Left colon (tissue), 2 donors: ENCODE data around the gene XNDC1N. TPM values are rescaled to one million over a fixed set of nuclear protein-coding genes. Genes with fewer than 3 reads are reported as not detected.

Experiments used
- ATAC-seq: fragments of 200-7000 bp; cut with Tn5 transposase; one replicate; pipeline ENCODE4 v1.9.1; 2020; ENCODE audit warnings: mild to moderate bottlenecking, moderate library complexity
- DNase-seq, 2 donors: peaks; one replicate each; pipeline ENCODE4 v3.0.0-alpha.2; 2020
- intact Hi-C, 2 donors: fragments of 100-400 bp; cut with DNase I in 1 of 2; cut with micrococcal nuclease in 1 of 2; formaldehyde crosslinking; loops; one replicate each; pipeline versions ENCODE4 v1.11.2 to v1.14.0; 2022; cut with DNase I, micrococcal nuclease
- long read RNA-seq: library from polyadenylated mRNA; unstranded; transcript quantifications from one replicate; pipeline ENCODE4 v2.0.0, GENCODE V29; 2021
- total RNA-seq, 2 donors: library from RNA; stranded (reverse); fragmentation: NEBNext Ultra II Directional; extraction: Animal tissue kit (Norgen Biotek cat#: 25700); gene quantifications; one replicate each; pipeline ENCODE4 v1.2.1, GENCODE V29; 2021
- donor health status: DM: no; HTN: no; CAD: no.
- donor health status: DM: yes; HTN: yes; CAD: no.

XNDC1N gene, protein sequence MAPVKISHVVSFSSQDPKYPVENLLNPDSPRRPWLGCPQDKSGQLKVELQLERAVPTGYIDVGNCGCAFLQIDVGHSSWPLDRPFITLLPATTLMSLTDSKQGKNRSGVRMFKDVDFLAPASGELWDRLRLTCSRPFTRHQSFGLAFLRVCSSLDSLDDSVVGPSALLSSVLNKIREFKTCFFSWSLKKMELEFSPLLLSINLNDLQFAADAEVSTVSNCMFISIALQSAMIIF
- 10 to 100 TPM in 1 of 2 donors, 1 to 10 TPM in 1; 7.5 to 12.5 TPM for total RNA-seq
- long read RNA-seq, partial matches to known transcripts, result 0 of 8 reads
- long read RNA-seq, other reads (novel, unspliced or antisense), result 8 of 8 reads

- intact Hi-C loops, result no loop called here
- DNase-seq, result peak; percentile 65 to 73
- ATAC-seq, result peak; percentile 92
Measured at GRCh38 chr11:71927820-71928736, at the start of gene XNDC1N. Gene XNDC1N, minus strand, starts transcription at chr11:71928594. Its CDS starts 5,241 bp downstream, at chr11:71923353.

DNA sequence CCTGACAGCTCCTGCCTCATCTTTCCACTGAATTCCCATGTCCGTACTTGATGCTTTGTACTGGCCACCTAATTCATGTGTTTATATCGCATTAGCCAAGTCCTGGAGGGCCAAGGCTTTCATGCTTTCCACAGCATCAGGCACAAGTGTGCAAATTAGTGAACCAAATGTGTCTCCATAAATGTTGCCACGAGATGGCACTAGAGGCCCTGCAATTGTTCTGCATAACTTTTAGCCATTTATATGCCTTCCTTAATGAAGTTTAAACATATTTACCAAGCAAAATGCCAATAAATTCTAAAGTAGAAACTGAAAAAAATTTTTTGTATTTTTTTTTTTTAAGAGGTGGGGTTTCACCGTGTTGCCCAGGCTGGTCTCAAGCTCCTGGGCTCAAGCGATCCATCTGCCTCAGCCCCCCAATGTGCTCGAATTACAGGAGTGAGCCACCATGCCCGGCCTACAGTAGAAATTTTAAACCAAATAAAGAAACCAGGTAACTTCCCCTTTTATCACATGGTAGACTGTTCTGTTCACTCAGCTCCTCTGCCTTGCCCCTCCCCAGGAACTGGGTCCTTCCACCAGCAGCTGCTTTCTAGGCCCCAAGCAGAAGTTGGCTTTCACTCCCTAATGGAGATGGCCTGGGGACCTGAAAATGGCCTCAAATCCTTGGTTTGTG lies 49.5 kb upstream of the XNDC1N start:
- peak; percentile 30 to 64 for DNase-seq

DNA sequence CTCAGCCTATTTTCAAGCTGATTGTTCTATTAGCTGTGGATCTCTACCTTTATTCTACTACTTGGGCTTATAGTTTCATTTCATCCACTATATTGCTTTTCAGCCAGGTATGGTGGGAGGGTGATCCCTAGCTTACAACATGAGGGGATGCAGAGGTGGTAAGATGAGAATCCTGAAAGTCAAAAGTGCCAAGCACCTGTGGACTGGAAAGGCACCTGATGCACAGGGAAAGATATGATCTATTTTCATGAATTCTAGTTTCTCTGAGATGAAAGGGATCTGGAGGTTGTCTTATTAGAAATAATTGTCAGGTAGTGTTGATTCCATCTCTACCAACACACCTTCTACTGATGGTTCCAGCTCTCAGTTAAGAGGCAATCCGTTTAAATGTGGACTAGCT lies 48.7 kb upstream of the XNDC1N start:
- intact Hi-C loops, result no loop called here
- DNase-seq (no peak), ATAC-seq (no peak)

More for the DNA sequence above, 49.5 kb upstream of the XNDC1N start:
- intact Hi-C loops, result no loop called here
- peak; percentile 79 for ATAC-seq

DNA sequence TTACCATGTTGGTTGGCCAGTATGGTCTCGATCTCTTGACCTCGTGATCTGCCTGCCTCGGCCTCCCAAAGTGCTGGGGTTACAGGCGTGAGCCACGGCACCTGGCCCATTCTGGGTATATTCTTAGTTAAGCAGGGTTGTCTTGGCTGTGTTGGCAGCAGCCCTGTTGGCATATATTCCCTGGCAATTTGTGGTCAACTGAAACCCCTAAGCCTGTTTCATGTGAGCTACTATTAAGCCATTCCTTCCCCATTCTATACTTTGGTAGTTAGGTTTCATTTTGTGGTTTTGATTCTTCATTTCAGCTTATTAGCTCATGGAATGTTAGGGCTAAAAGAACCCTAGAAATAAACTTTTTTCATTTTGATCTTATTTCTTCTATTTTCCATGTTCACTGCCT lies 48.2 kb upstream of the XNDC1N start:
- intact Hi-C loops, result no loop called here
- ATAC-seq, result no peak

GRCh38 chr11:71971680-71972079 lies 43.3 kb upstream of the XNDC1N start:
- intact Hi-C loops, result no loop called here
- no peak for ATAC-seq
- no peak for DNase-seq

More for the DNA sequence above, 48.2 kb upstream of the XNDC1N start:
- no peak for DNase-seq

DNA sequence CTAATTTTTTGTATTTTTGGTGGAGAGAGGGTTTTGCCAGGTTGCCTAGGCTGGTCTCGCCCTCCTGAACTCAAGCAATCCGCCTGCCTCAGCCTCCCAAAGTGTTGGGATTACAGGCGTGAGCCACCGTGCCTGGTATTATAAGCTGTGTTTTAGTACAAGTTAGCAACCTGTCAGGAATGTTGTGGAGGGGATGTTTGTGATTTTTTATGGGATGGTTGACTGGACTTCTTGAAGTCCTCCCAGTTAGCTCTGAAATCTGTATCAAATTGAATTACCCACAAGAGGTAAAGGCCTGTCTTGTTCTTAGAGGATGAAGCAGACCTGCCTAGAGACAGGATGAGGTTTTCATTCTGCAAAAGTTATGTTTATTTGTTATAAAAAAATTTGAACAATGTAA lies 36.2 kb upstream of the XNDC1N start:
- ATAC-seq, result no peak
- intact Hi-C loops, result no loop called here
- DNase-seq, result no peak

GRCh38 chr11:71963468-71963867 lies 35.1 kb upstream of the XNDC1N start:
- intact Hi-C loops, result no loop called here
- ATAC-seq, result no peak
- DNase-seq, result no peak

- intact Hi-C loops, result no loop called here
- no peak for ATAC-seq
Measured at GRCh38 chr11:71962428-71963038, 34.1 kb upstream of the XNDC1N start.

GRCh38 chr11:71955898-71956456 lies 27.6 kb upstream of the XNDC1N start:
- intact Hi-C loops, result no loop called here
- DNase-seq (no peak), ATAC-seq (no peak)

More at GRCh38 chr11:71962428-71963038, 34.1 kb upstream of the XNDC1N start:
- no peak for DNase-seq

DNA sequence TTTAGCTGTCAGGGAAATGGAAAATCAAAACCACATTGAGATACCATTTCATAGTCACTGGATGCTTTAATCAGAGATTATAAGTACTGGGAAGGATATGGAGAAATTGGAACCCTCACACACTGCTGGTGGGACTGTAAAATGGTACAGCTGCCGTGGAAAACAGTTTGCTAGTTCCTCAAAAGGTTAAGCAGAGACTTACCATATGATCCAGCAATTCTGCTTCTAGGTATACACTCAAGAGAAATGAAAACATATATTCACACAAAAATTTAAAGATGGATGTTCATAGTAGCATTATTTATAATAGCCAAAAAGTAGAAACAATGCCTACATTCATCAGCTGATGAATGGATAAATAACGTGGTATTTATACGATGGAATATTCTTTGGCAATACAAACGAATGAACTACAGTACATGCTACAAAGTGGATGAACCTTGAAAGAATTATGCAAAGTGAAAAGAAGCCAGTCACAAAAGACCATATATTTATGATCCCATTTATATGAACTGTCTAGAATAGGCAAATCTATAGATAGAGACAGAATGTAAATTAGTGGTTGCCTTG lies 23.4 kb upstream of the XNDC1N start:
- no peak for DNase-seq
- no peak for ATAC-seq
- intact Hi-C loops, result no loop called here

DNA sequence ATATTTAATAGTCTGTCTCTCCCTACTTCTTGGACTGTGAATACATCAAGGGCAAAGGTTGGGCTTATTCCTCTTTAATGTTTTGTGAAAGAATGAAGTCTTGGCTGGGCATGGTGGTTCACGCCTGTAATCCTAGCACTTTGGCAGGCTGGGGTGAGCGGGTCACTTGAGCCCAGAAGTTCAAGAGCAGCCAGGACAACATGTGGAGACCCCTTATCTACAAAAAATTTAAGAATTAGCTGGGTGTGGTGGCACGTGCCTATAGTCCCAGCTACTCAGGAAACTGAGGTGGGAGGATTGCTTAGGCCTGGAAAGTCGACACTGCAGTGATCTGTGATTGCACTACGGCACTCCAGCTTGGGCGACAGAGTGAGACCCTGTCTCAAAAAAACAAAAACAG lies 20.6 kb upstream of the XNDC1N start:
- DNase-seq, result no peak
- ATAC-seq, result peak; percentile 38
- intact Hi-C loops, result no loop called here

- peak; percentile 12 to 47 for DNase-seq
- ATAC-seq, result peak; percentile 80
- intact Hi-C loops, result no loop called here
Measured at GRCh38 chr11:71948314-71949027, 20.1 kb upstream of the XNDC1N start.

GRCh38 chr11:71947498-71947897 lies 19.1 kb upstream of the XNDC1N start:
- peak; percentile 82 for ATAC-seq
- intact Hi-C loops, result no loop called here
- no peak for DNase-seq

DNA sequence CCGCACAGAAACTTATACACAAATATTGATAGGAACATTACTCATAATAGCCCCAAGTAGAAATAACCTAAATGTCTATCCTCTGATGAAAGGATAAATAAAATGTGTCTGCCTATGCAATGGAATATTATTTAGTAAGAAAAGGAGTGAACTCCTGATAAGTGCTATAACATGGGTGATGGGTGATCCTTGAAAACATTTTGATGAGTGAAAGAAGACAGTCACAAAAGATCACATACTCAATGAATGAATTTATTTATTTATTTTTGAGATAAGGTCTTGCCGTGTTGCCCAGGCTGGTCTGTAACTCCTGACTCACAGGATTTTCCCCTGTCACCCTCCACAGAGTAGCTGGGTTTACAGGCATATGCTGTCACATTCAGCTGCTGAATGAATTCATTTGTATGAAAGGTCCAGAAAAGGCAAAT lies 17.8 kb upstream of the XNDC1N start:
- intact Hi-C loops, result no loop called here
- no peak for ATAC-seq
- DNase-seq, result no peak

- intact Hi-C loops, result no loop called here
- DNase-seq (no peak), ATAC-seq (no peak)
Measured at GRCh38 chr11:71940561-71941219, 12.3 kb upstream of the XNDC1N start.

- no peak for ATAC-seq
- no peak for DNase-seq
- intact Hi-C loops, result no loop called here
Measured at GRCh38 chr11:71937826-71938225, 9.4 kb upstream of the XNDC1N start.

GRCh38 chr11:71936825-71937224 lies 8.4 kb upstream of the XNDC1N start:
- no peak for ATAC-seq
- no peak for DNase-seq
- intact Hi-C loops, result no loop called here
